ENCODE measurements around the gene METTL13.

- TF ChIP-seq, protein P1, sequence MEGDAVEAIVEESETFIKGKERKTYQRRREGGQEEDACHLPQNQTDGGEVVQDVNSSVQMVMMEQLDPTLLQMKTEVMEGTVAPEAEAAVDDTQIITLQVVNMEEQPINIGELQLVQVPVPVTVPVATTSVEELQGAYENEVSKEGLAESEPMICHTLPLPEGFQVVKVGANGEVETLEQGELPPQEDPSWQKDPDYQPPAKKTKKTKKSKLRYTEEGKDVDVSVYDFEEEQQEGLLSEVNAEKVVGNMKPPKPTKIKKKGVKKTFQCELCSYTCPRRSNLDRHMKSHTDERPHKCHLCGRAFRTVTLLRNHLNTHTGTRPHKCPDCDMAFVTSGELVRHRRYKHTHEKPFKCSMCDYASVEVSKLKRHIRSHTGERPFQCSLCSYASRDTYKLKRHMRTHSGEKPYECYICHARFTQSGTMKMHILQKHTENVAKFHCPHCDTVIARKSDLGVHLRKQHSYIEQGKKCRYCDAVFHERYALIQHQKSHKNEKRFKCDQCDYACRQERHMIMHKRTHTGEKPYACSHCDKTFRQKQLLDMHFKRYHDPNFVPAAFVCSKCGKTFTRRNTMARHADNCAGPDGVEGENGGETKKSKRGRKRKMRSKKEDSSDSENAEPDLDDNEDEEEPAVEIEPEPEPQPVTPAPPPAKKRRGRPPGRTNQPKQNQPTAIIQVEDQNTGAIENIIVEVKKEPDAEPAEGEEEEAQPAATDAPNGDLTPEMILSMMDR (conservative IDR thresholded peaks at IDR 0.05; ENCODE audit: low read depth, low read length), result no peak
- TF ChIP-seq EZH2 (IDR thresholded peaks at IDR 0.05; ENCODE audit: borderline replicate concordance, low read depth, low read length, poor library complexity, severe bottlenecking), result no peak
Measured at GRCh38 chr1:171784784-171785183, 3.3 kb downstream of the METTL13 start.

Measured in A673 (cell line).